Measurements from ENCODE around the gene RNF2. TPM values are rescaled to one million over a fixed set of nuclear protein-coding genes. Genes with fewer than 3 reads are reported as not detected.

Gene RNF2
- total RNA-seq, 1 experiment from 2014 or later: 39.1 TPM

DNA sequence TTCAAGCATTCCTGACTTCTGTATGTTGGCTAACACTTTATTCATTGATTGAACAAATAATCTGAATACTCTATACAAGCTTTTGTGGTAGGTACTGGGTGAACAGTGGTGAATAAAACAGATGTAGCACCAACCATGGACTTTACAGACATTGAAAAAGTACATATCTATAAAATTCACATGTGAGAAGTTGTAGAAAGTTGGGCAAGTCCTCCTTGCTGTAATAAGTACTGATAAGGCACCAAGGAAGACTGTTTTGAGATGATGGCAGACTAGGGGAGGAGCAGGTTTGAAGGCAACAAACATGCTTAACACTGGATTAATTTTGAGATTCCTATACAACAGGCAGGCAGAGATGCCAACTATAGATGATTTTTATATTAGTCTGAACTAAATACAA, 42.4 kb downstream of the RNF2 start:
- POLR2A ChIA-PET: no interaction called here
- H3K79me2 ChIP-seq (ENCODE audit: insufficient read depth, low read length): peaks cover 42% of the 10 kb centered on the region
- no peak overlapping the region for H3K27ac ChIP-seq (ENCODE audit: low read depth, low read length)
- no peak overlapping the region for H3K4me2 ChIP-seq (ENCODE audit: low read length)
- RAD21 ChIA-PET (ENCODE audit: low non-redundant PET in 1 of 2, low total read pairs in 2 of 2, uncharacterized antibody in 2 of 2, unreplicated experiment in 2 of 2): no interaction called here
- H3K9me3 ChIP-seq (ENCODE audit: control insufficient read depth in 1 of 2, insufficient read depth in 1 of 2, low read depth in 1 of 2, low read length in 2 of 2): no peaks in the 10 kb centered on the region
- 0 out of 2 replicates have a peak, but pooled peaks cover 6% of the 10 kb centered on the region for H4K20me1 ChIP-seq (ENCODE audit: insufficient read depth)
- ATAC-seq (no peak), DNase-seq (ENCODE audit: low read depth, low spot score) (no peak)
- H3K27me3 ChIP-seq (ENCODE audit: insufficient read depth, low read length): no peaks in the 10 kb centered on the region
- H3K4me3 ChIP-seq (replicated peaks in 1 of 2; ENCODE audit: low read depth in 1 of 2, low read length in 2 of 2): no peak overlapping the region
- no peaks in the 10 kb centered on the region for H3K9me2 ChIP-seq (ENCODE audit: insufficient read depth)
- CTCF ChIA-PET: no interaction called here
- no peaks in the 10 kb centered on the region for H3K4me1 ChIP-seq (ENCODE audit: control insufficient read depth in 1 of 2, insufficient read depth in 2 of 2, low read length in 2 of 2)
- BruUV-seq (replicated peaks): no TSS peak
- no peak overlapping the region for H3K9ac ChIP-seq (ENCODE audit: low read length)
- no peak overlapping the region for H2AFZ ChIP-seq (ENCODE audit: low read depth, low read length, poor library complexity, severe bottlenecking)
- intact Hi-C loops (cut with micrococcal nuclease): no loop called here
- TF ChIP-seq JUND (IDR thresholded peaks at IDR 0.05) (no peak), FOSL1 (IDR thresholded peaks at IDR 0.05; ENCODE audit: low read depth) (no peak), ZNF274 (IDR thresholded peaks at IDR 0.05; ENCODE audit: low read depth, low read length) (no peak), CEBPB (IDR thresholded peaks at IDR 0.05; ENCODE audit: low read depth) (no peak), TCF7L2 (IDR thresholded peaks at IDR 0.05; ENCODE audit: borderline replicate concordance, extremely low read depth, insufficient read depth, insufficient read length) (no peak), ELF1 (IDR thresholded peaks at IDR 0.05; ENCODE audit: borderline replicate concordance, low read depth) (no peak), ZFX (IDR thresholded peaks at IDR 0.05) (no peak), YY1 (IDR thresholded peaks at IDR 0.05; ENCODE audit: extremely low read depth, insufficient replicate concordance, low read depth, low read length) (no peak), EZH2phosphoT487 (IDR thresholded peaks at IDR 0.05; ENCODE audit: borderline replicate concordance) (no peak)
- TF ChIP-seq, protein P1, sequence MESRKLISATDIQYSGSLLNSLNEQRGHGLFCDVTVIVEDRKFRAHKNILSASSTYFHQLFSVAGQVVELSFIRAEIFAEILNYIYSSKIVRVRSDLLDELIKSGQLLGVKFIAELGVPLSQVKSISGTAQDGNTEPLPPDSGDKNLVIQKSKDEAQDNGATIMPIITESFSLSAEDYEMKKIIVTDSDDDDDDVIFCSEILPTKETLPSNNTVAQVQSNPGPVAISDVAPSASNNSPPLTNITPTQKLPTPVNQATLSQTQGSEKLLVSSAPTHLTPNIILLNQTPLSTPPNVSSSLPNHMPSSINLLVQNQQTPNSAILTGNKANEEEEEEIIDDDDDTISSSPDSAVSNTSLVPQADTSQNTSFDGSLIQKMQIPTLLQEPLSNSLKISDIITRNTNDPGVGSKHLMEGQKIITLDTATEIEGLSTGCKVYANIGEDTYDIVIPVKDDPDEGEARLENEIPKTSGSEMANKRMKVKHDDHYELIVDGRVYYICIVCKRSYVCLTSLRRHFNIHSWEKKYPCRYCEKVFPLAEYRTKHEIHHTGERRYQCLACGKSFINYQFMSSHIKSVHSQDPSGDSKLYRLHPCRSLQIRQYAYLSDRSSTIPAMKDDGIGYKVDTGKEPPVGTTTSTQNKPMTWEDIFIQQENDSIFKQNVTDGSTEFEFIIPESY (IDR thresholded peaks at IDR 0.05; ENCODE audit: extremely low read depth, insufficient replicate concordance, low read length): no peak
- TF ChIP-seq, protein P2, sequence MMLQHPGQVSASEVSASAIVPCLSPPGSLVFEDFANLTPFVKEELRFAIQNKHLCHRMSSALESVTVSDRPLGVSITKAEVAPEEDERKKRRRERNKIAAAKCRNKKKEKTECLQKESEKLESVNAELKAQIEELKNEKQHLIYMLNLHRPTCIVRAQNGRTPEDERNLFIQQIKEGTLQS (IDR thresholded peaks at IDR 0.05): no peak
- H3K36me3 ChIP-seq (ENCODE audit: control insufficient read depth in 1 of 2, insufficient read depth in 2 of 2, low read length in 2 of 2): peaks cover 2 to 9% of the 10 kb centered on the region in 2 experiments; a peak in 2 of 4 replicates

All from HCT116 (cell line).